Panc1 (cell line): ENCODE data around the gene ITPKC.

Experiments used
- CTCF ChIP-seq: fragments of 450-650 bp; IDR thresholded peaks from 2 replicates; pipeline ENCODE4 v1.5.1; 2017; ENCODE audit warnings: mild to moderate bottlenecking
- POLR2AphosphoS5 ChIP-seq: IDR thresholded peaks from 2 replicates; pipeline ENCODE4 v1.6.1; 2012; ENCODE audit warnings: mild to moderate bottlenecking, low read depth, low read length, moderate library complexity
- REST ChIP-seq, 2 experiments: IDR thresholded peaks; 2 replicates each; pipeline ENCODE4 v1.6.1; 2011 to 2012; ENCODE audit warnings: low read depth in 2 of 2, control low read depth in 1 of 2, low read length in 1 of 2, mild to moderate bottlenecking in 1 of 2, moderate library complexity in 1 of 2; ENCODE audit not compliant: insufficient read depth in 1 of 2
- TCF7L2 ChIP-seq: IDR thresholded peaks from 2 replicates; pipeline ENCODE4 v1.6.1; 2011; ENCODE audit warnings: mild to moderate bottlenecking, low read depth, low read length, inconsistent platforms

DNA sequence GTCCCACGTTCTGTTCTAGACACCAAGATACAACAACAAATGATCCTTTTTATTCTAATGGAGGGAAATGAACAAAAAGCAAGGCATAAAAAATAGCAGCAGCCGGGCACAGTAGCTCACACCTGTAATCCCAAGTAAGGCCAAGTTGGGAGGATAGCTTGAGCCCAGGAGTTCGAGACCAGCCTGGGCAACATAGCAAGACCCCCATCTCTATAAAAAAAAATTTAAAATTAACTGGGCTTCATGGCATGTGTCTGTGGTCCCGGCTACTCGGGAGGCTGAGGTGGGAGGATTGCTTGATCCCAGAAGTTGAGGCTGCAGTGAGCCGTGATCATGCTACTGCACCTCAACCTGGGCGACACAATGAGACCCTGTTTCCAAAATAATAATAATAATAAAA, 59.5 kb downstream of the ITPKC start:
- TF ChIP-seq TCF7L2 = no peak
- no peak for TF ChIP-seq CTCF
- TF ChIP-seq POLR2AphosphoS5 = no peak
- no peak for TF ChIP-seq REST (IDR thresholded peaks at IDR 0.05; ENCODE audit: insufficient read depth in 1 of 2, low read depth in 2 of 2, low read length in 1 of 2)
